Eye (tissue), 1 donor: ENCODE measurements around the gene TM2D1.
"Not testable (repeated sequence)": the region's sequence is repeated elsewhere in the genome, so short reads cannot be mapped to it uniquely, and the experiment has no call there.

ENCODE experiments used
- DNase-seq: peaks from one replicate; pipeline ENCODE4 v3.0.0-alpha.2; 2015

The TM2D1 gene

GRCh38 chr1:61711969-61712368, 13.0 kb downstream of the TM2D1 start:
- DNase-seq: no peak

- DNase-seq: not testable (repeated sequence)
Observed at GRCh38 chr1:61711257-61711656, 13.7 kb downstream of the TM2D1 start.

GRCh38 chr1:61709908-61710289, 15.0 kb downstream of the TM2D1 start:
- no peak for DNase-seq

- no peak for DNase-seq
Observed at GRCh38 chr1:61708953-61709907, 15.7 kb downstream of the TM2D1 start.

GRCh38 chr1:61699911-61700851, 24.8 kb downstream of the TM2D1 start:
- no peak for DNase-seq

GRCh38 chr1:61692155-61692800, 32.7 kb downstream of the TM2D1 start:
- DNase-seq: no peak

GRCh38 chr1:61687901-61688300, 37.0 kb downstream of the TM2D1 start:
- DNase-seq: no peak

- DNase-seq: no peak
Observed at GRCh38 chr1:61682891-61683290, 42.0 kb downstream of the TM2D1 start.

GRCh38 chr1:61680500-61680899, 44.4 kb downstream of the TM2D1 start:
- DNase-seq: no peak

- DNase-seq: not testable (repeated sequence)
Observed at GRCh38 chr1:61676881-61677280, 48.1 kb downstream of the TM2D1 start.

GRCh38 chr1:61674221-61674620, 50.7 kb downstream of the TM2D1 start:
- no peak for DNase-seq

GRCh38 chr1:61672376-61672775, 52.6 kb downstream of the TM2D1 start:
- no peak for DNase-seq

GRCh38 chr1:61670445-61670844, 54.5 kb downstream of the TM2D1 start:
- DNase-seq: no peak

GRCh38 chr1:61670016-61670415, 54.9 kb downstream of the TM2D1 start:
- DNase-seq: no peak

GRCh38 chr1:61659061-61659460, 65.9 kb downstream of the TM2D1 start:
- DNase-seq: no peak

GRCh38 chr1:61655453-61655852, 69.5 kb downstream of the TM2D1 start:
- DNase-seq: no peak

- no peak for DNase-seq
Observed at GRCh38 chr1:61654067-61654466, 70.9 kb downstream of the TM2D1 start.

GRCh38 chr1:61648983-61649742, 75.8 kb downstream of the TM2D1 start:
- no peak for DNase-seq

- no peak for DNase-seq
Observed at GRCh38 chr1:61647142-61647541, 77.8 kb downstream of the TM2D1 start.

- no peak for DNase-seq
Observed at GRCh38 chr1:61645476-61645875, 79.5 kb downstream of the TM2D1 start.

- DNase-seq: no peak
Observed at GRCh38 chr1:61644303-61644702, 80.6 kb downstream of the TM2D1 start.
